Measurements from ENCODE around the gene OR2A12. TPM values are rescaled to one million over a fixed set of nuclear protein-coding genes. Genes with fewer than 3 reads are reported as not detected.
"Not testable (repeated sequence)": the region's sequence is repeated elsewhere in the genome, so short reads cannot be mapped to it uniquely, and the experiment has no call there.

OR2A12 gene
- total RNA-seq, 1 experiment from 2014 or later: not detected

GRCh38 chr7:144127714-144128334, 41.7 kb downstream of the OR2A12 start:
- H3K27ac ChIP-seq (ENCODE audit: low read depth, low read length, poor library complexity, severe bottlenecking): no peak overlapping the region
- no peaks in the 10 kb centered on the region for H3K27me3 ChIP-seq (replicated peaks; ENCODE audit: insufficient read depth, low read depth, low read length, poor library complexity)
- no peak overlapping the region for H3K4me3 ChIP-seq (ENCODE audit: low read depth, low read length, poor library complexity, severe bottlenecking)
- ChIA-PET POLR2A (ENCODE audit: low non-redundant PET) (no interaction called here), CTCF (interaction anchor here (0.6 to 1.2 kb wide), 5 partner anchors 11 to 393 kb away, joined by 3 to 10 read pairs (median 4); partner anchors contain the start of gene TCAF1)
- H3K9me3 ChIP-seq (ENCODE audit: low read depth, low read length, poor library complexity, severe bottlenecking): no peaks in the 10 kb centered on the region
- no peaks in the 10 kb centered on the region for H3K36me3 ChIP-seq (ENCODE audit: insufficient read depth, low read length, poor library complexity, severe bottlenecking)
- intact Hi-C loops (cut with micrococcal nuclease; ENCODE audit: unreplicated experiment): loop anchor here (10.0 kb wide), 1 partner anchor 223 kb away; the partner anchor contains the start of gene TCAF1
- peak; percentile 94 for TF ChIP-seq CTCF (conservative IDR thresholded peaks at IDR 0.05; ENCODE audit: low read depth, low read length)
- no peak for TF ChIP-seq EZH2 (IDR thresholded peaks at IDR 0.05; ENCODE audit: borderline replicate concordance, low read depth, low read length, poor library complexity, severe bottlenecking)
- BruUV-seq (replicated peaks): no TSS peak
- H3K4me1 ChIP-seq (ENCODE audit: insufficient read depth, low read length, poor library complexity, severe bottlenecking): no peaks in the 10 kb centered on the region
- DNase-seq (ENCODE audit: low spot score): peak; percentile 85

GRCh38 chr7:144129601-144130000, 43.5 kb downstream of the OR2A12 start:
- H3K36me3 ChIP-seq (ENCODE audit: insufficient read depth, low read length, poor library complexity, severe bottlenecking); H3K4me3 ChIP-seq (ENCODE audit: low read depth, low read length, poor library complexity, severe bottlenecking); H3K27ac ChIP-seq (ENCODE audit: low read depth, low read length, poor library complexity, severe bottlenecking); H3K9me3 ChIP-seq (ENCODE audit: low read depth, low read length, poor library complexity, severe bottlenecking); CTCF ChIA-PET; BruUV-seq (replicated peaks); H3K27me3 ChIP-seq (replicated peaks; ENCODE audit: insufficient read depth, low read depth, low read length, poor library complexity); POLR2A ChIA-PET (ENCODE audit: low non-redundant PET); H3K4me1 ChIP-seq (ENCODE audit: insufficient read depth, low read length, poor library complexity, severe bottlenecking); DNase-seq (ENCODE audit: low spot score): not testable (repeated sequence)
- intact Hi-C loops (cut with micrococcal nuclease; ENCODE audit: unreplicated experiment): loop anchor here (10.0 kb wide), 1 partner anchor 225 kb away; the partner anchor contains the start of gene TCAF1

- CTCF ChIA-PET: no interaction called here
These were observed 44.7 kb downstream of the OR2A12 start for GRCh38 chr7:144130730-144131129.

More at GRCh38 chr7:144130730-144131129, 44.7 kb downstream of the OR2A12 start:
- H3K4me1 ChIP-seq (ENCODE audit: insufficient read depth, low read length, poor library complexity, severe bottlenecking): no peaks in the 10 kb centered on the region
- H3K9me3 ChIP-seq (ENCODE audit: low read depth, low read length, poor library complexity, severe bottlenecking): no peaks in the 10 kb centered on the region
- no TSS peak for BruUV-seq (replicated peaks)
- H3K36me3 ChIP-seq (ENCODE audit: insufficient read depth, low read length, poor library complexity, severe bottlenecking): no peaks in the 10 kb centered on the region
- no peak for DNase-seq (ENCODE audit: low spot score)
- no peak for TF ChIP-seq EZH2 (IDR thresholded peaks at IDR 0.05; ENCODE audit: borderline replicate concordance, low read depth, low read length, poor library complexity, severe bottlenecking)
- no peak for TF ChIP-seq CTCF (conservative IDR thresholded peaks at IDR 0.05; ENCODE audit: low read depth, low read length)
- H3K27ac ChIP-seq (ENCODE audit: low read depth, low read length, poor library complexity, severe bottlenecking): no peak overlapping the region
- POLR2A ChIA-PET (ENCODE audit: low non-redundant PET): no interaction called here
- no peaks in the 10 kb centered on the region for H3K27me3 ChIP-seq (replicated peaks; ENCODE audit: insufficient read depth, low read depth, low read length, poor library complexity)
- H3K4me3 ChIP-seq (ENCODE audit: low read depth, low read length, poor library complexity, severe bottlenecking): no peak overlapping the region
- intact Hi-C loops (cut with micrococcal nuclease; ENCODE audit: unreplicated experiment): no loop called here

Measured in A673 (cell line).